Kidney (tissue), 14 donors: ENCODE results near the gene HOXC12. TPM values are rescaled to one million over a fixed set of nuclear protein-coding genes. Genes with fewer than 3 reads are reported as not detected.

Experiments used
- DNase-seq, 5 donors: peaks; one replicate each; pipeline ENCODE4 v3.0.0-alpha.2; 2013 to 2020
- FAIRE-seq: peaks from 2 replicates; lab custom pipeline; 2012; peaks lifted over from hg19 to GRCh38; lab: Jason Lieb, UNC
- H3K27ac ChIP-seq, 2 donors: one replicate each; pipeline ENCODE4 v1.7.0; 2013; ENCODE audit warnings: low read depth in 2 of 2, low read length in 2 of 2, inconsistent platforms in 1 of 2
- H3K27me3 ChIP-seq: one replicate; pipeline ENCODE4 v1.7.1; 2013; ENCODE audit warnings: low read length, inconsistent platforms; ENCODE audit not compliant: control insufficient read depth, insufficient read depth
- H3K36me3 ChIP-seq, 3 donors: one replicate each; pipeline versions ENCODE4 v1.7.0 to v1.7.1; 2013; ENCODE audit warnings: low read length in 3 of 3, control low read depth in 1 of 3, inconsistent platforms in 1 of 3; ENCODE audit not compliant: insufficient read depth in 3 of 3, control insufficient read depth in 2 of 3
- H3K4me1 ChIP-seq, 3 donors: one replicate each; pipeline versions ENCODE4 v1.7.0 to v1.7.1; 2013; ENCODE audit warnings: low read length in 3 of 3, inconsistent platforms in 1 of 3, low read depth in 1 of 3; ENCODE audit not compliant: control insufficient read depth in 2 of 3, insufficient read depth in 2 of 3
- H3K4me3 ChIP-seq, 3 donors: one replicate each; pipeline versions ENCODE4 v1.7.0 to v1.8.1; 2013; ENCODE audit warnings: low read length in 3 of 3, control low read depth in 1 of 3, inconsistent platforms in 1 of 3
- H3K9ac ChIP-seq, 3 donors: one replicate each; pipeline versions ENCODE4 v1.7.0 to v1.7.1; 2013; ENCODE audit warnings: low read length in 3 of 3, control low read depth in 1 of 3, inconsistent platforms in 1 of 3
- H3K9me3 ChIP-seq, 3 donors: one replicate each; pipeline versions ENCODE4 v1.7.0 to v1.7.1; 2013; ENCODE audit warnings: low read length in 3 of 3, control low read depth in 1 of 3, inconsistent platforms in 1 of 3; ENCODE audit not compliant: control insufficient read depth in 2 of 3, insufficient read depth in 1 of 3
- intact Hi-C: fragments of 100-400 bp; cut with DNase I; formaldehyde crosslinking; loops from one replicate; pipeline ENCODE4 v1.11.1; 2022
- polyA plus RNA-seq: library from polyadenylated mRNA; stranded (reverse); fragments of 350-450 nt; fragmentation: Illumina TruSeq; extraction: RNeasy Lipid Tissue Mini Kit (QIAGEN cat#74804); gene quantifications from one replicate; pipeline ENCODE4 v1.2.3, GENCODE V29; 2014; ENCODE audit warnings: low read depth, low replicate concordance; ENCODE audit not compliant: insufficient read depth
- total RNA-seq: library from RNA; stranded (reverse); fragmentation: NEBNext Ultra II Directional; extraction: Animal tissue kit (Norgen Biotek cat#: 25700); gene quantifications from one replicate; pipeline ENCODE4 v1.2.1, GENCODE V29; 2021
- TF ChIP-seq, protein P1 (sequence below): IDR thresholded peaks from 3 replicates; pipeline ENCODE4 v1.5.1; 2012; ENCODE audit warnings: mild to moderate bottlenecking, moderate library complexity, borderline replicate concordance; ENCODE audit not compliant: insufficient read depth; ENCODE audit errors: extremely low read depth
- donor health status: control.
- donor health status: control.
- donor health status: control.
- donor health status: control.
- donor health status: control.
- donor health status: DM: yes; HTN: yes; CAD: no.
- donor health status: Normal renal cell carcinoma (clear cell type).

The HOXC12 gene
- total and polyA plus RNA-seq, 2 donors from 2014 or later, result not detected

DNA sequence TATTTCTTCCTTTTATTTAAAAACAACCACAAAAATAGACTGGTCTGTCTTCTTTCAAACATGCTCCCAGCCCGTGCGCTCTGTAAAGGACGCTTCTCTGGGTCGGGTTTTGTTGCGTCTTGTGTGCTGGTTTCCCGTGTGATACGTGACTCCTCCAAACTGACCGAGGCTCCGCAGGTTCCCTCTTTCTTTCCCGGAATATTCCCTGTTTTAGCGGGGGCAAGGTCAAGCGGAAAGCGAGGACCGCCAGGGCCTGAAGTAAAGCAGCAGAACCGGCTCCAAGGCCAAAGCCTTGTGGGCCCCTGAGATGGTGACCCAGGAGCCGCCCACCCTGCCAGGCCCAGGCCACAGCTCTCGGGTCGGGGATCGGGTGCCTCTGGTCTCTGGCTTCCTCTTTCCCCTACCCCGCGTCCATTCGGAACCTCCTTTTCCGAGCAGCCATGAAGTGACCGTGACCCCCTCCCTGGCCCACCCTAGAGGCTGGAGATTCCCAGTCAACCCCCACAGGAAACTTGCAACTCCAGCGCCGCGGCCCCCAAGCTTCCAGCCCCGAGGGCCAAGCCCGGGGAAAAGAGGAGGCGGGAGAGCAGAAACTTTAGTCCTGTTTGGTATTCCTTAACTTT is 29.4 kb downstream of the HOXC12 start:
- peak in 4 of 5 donors; percentile 67 to 80 (median 74) for DNase-seq
- TF ChIP-seq, protein P1, sequence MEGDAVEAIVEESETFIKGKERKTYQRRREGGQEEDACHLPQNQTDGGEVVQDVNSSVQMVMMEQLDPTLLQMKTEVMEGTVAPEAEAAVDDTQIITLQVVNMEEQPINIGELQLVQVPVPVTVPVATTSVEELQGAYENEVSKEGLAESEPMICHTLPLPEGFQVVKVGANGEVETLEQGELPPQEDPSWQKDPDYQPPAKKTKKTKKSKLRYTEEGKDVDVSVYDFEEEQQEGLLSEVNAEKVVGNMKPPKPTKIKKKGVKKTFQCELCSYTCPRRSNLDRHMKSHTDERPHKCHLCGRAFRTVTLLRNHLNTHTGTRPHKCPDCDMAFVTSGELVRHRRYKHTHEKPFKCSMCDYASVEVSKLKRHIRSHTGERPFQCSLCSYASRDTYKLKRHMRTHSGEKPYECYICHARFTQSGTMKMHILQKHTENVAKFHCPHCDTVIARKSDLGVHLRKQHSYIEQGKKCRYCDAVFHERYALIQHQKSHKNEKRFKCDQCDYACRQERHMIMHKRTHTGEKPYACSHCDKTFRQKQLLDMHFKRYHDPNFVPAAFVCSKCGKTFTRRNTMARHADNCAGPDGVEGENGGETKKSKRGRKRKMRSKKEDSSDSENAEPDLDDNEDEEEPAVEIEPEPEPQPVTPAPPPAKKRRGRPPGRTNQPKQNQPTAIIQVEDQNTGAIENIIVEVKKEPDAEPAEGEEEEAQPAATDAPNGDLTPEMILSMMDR, result no peak
- H3K27ac ChIP-seq, result peak overlapping the region; percentile 78 to 89
- peak overlapping the region in 2 of 3 donors; percentile 63 to 77 for H3K9ac ChIP-seq
- intact Hi-C loops, result no loop called here
- peaks cover 0 to 18% (median 10%) of the 10 kb centered on the region in 3 donors for H3K4me1 ChIP-seq
- no peak for FAIRE-seq
- H3K36me3 ChIP-seq, result no peaks in the 10 kb centered on the region
- H3K9me3 ChIP-seq, result no peaks in the 10 kb centered on the region
- peak overlapping the region in 2 of 3 donors; percentile 45 to 58 for H3K4me3 ChIP-seq
- H3K27me3 ChIP-seq, result peaks cover 2% of the 10 kb centered on the region

DNA sequence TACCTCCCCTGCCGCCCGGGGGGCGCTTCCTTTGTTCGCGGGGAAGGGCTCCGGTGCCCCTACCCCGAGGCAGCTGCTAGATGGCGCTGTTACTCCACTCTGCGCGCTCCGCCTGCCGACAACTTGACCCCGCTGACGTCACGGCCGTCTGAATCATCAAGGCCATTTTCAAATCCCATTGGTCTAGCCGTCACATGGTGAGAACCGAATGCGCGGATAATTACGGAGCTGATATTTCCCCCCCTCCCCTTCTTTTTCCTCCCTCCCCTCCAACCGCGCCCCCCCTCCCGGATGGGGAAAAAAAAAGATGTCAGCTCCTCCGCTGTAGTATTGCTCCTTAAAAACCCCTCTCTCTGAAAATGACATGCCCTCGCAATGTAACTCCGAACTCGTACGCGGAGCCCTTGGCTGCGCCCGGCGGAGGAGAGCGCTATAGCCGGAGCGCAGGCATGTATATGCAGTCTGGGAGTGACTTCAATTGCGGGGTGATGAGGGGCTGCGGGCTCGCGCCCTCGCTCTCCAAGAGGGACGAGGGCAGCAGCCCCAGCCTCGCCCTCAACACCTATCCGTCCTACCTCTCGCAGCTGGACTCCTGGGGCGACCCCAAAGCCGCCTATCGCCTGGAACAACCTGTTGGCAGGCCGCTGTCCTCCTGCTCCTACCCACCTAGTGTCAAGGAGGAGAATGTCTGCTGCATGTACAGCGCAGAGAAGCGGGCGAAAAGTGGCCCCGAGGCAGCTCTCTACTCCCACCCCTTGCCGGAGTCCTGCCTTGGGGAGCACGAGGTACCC is 30.4 kb downstream of the HOXC12 start, which contains the start of gene HOXC10:
Gene HOXC10 (plus strand): TSS at position 246 of the 791 bp plus-strand sequence. CDS start 114 bp downstream, at position 360.
- Histone ChIP-seq H3K9me3 (no peaks in the 10 kb centered on the region), H3K9ac (peak within 1 kb of the TSS; percentile 82 to 97 (median 92)), H3K4me3 (peak within 1 kb of the TSS; percentile 79 to 86 (median 80)), H3K27me3 (peaks cover 2% of the 10 kb centered on the region), H3K27ac (peak within 1 kb of the TSS; percentile 93 to 95), H3K4me1 (peaks cover 0 to 21% (median 10%) of the 10 kb centered on the region in 3 donors), H3K36me3 (no peaks in the 10 kb centered on the region)
- FAIRE-seq (no peak), DNase-seq (peak; percentile 99)
- intact Hi-C loops, result no loop called here
- TF ChIP-seq, protein P1, result peak; percentile 91

GRCh38 chr12:53985692-53985993 is 30.9 kb downstream of the HOXC12 start:
- intact Hi-C loops, result no loop called here
- no peaks in the 10 kb centered on the region for H3K36me3 ChIP-seq
- FAIRE-seq, result no peak
- H3K4me3 ChIP-seq, result peak overlapping the region; percentile 79 to 86 (median 80)
- TF ChIP-seq, protein P1, result no peak
- DNase-seq, result no peak
- H3K9me3 ChIP-seq, result no peaks in the 10 kb centered on the region
- H3K4me1 ChIP-seq, result peaks cover 0 to 21% (median 10%) of the 10 kb centered on the region in 3 donors
- peak overlapping the region; percentile 82 to 97 (median 92) for H3K9ac ChIP-seq
- H3K27ac ChIP-seq, result peak overlapping the region; percentile 93 to 95
- H3K27me3 ChIP-seq, result peaks cover 2% of the 10 kb centered on the region
